ENCODE results near the gene STRA6.
"Not testable (repeated sequence)": the region's sequence is repeated elsewhere in the genome, so short reads cannot be mapped to it uniquely, and the experiment has no call there.

The STRA6 gene

DNA sequence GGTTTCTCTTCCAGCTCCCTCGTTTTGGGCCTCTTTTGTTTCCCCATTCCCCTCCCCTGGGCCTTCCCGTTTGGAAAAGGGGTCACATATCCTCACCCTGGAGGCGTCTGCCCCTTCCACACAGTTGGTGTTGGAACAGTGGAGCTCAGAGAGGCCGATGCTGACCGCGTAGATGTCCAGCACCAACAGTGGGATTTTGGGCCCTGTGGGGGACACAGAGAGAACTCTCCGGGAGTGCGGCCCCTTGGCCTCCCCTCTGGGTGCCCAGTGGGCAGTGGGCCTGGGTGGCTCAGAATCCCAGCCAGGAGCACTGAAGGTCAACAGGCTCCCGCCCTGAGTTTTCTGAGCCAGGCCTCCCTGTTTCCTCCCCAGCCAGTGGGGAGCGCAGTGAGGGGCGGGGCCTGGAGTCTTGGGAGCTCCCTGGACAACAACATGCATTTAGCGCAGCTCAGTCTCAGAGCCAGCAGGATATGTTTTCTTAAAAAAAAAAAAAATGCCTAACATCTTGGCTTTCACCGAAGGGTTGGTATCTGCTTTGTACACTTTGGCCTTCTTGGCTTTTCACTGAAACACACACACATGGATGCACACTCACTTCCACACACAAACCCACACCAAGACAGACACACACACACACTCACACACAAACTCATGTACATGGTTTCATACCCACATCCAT, 29.7 kb downstream of the STRA6 start:
- H3K27ac ChIP-seq (ENCODE audit: low read depth, low read length), result peak overlapping the region; percentile 77
- peak overlapping the region; percentile 47 for H3K4me3 ChIP-seq (ENCODE audit: low read length)
- peaks cover 30% of the 10 kb centered on the region for H3K4me1 ChIP-seq (ENCODE audit: control insufficient read depth, insufficient read depth, low read length)
- H3K36me3 ChIP-seq (ENCODE audit: control insufficient read depth, insufficient read depth, low read length), result no peaks in the 10 kb centered on the region
- H3K9ac ChIP-seq (ENCODE audit: low read length), result no peak overlapping the region
- no peaks in the 10 kb centered on the region for H3K27me3 ChIP-seq (ENCODE audit: control insufficient read depth, insufficient read depth, low read length)

DNA sequence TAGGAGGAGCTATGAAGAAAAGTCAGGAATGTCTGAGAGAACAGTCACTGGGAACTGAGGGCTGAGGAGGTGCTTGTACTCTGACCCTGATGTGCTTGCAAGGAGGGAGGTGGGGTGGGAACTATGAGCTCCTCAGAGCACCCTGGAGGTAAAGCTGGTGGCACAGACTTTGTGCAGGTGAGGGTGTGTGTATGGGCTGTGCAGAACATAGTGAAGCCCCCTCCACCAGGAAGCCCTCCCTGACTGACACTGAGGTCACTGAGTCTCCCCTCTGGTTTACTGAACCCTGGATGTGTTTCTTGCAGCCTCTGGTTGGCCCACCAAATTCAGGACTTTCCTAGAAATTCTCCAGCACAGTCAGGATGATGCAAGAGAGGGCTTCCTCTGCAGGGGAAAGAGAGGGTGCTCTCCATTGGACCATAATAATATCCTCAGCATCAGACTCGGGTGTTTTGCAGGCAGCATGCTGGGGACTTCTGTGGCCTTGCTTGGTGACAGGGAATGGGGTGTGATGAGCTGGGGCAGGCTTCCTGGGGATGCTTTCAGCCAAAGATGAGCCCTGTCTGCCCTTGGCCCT, 30.5 kb downstream of the STRA6 start:
- Histone ChIP-seq H3K4me1 (ENCODE audit: control insufficient read depth, insufficient read depth, low read length) (peaks cover 30% of the 10 kb centered on the region), H3K27me3 (ENCODE audit: control insufficient read depth, insufficient read depth, low read length) (no peaks in the 10 kb centered on the region), H3K4me3 (ENCODE audit: low read length) (no peak overlapping the region), H3K9ac (ENCODE audit: low read length) (no peak overlapping the region), H3K27ac (ENCODE audit: low read depth, low read length) (peak overlapping the region; percentile 40), H3K36me3 (ENCODE audit: control insufficient read depth, insufficient read depth, low read length) (no peaks in the 10 kb centered on the region)

DNA sequence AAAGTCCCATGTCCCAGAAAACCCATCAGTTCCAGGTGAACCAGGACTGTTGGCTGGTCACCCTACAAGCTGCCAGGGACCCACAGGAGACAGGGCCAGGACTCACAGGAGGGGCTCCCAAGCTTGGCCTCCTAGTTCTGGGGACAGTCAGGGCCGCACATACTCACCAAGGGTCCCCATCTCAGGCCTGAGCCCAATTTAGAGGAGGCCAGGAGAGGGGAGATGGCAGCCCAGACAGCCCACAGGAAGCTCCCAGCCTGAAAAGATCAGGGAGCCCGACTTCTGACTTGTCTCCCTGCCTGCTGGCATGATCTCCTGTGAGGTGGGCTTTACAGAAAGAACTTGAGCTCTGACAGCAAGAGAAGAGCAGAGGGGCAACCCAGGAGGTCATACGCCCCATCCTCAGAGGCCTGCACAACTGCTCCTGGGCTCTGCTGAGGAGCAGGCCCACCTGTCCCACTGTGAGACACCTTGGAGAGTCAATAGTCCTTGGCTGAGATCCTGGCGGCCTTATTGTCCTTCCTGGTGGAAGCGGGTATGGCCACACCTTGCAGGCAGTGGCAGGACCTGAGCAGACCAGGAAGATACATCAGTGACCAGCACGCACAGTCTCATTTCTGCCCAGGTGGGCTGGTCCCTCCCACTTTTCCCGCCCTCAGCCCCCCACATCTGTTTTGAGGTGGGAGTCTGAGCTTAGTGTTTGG, 31.6 kb downstream of the STRA6 start:
- Histone ChIP-seq H3K4me1 (ENCODE audit: control insufficient read depth, insufficient read depth, low read length) (peaks cover 24% of the 10 kb centered on the region), H3K27me3 (ENCODE audit: control insufficient read depth, insufficient read depth, low read length) (no peaks in the 10 kb centered on the region), H3K4me3 (ENCODE audit: low read length) (no peak overlapping the region), H3K36me3 (ENCODE audit: control insufficient read depth, insufficient read depth, low read length) (no peaks in the 10 kb centered on the region), H3K27ac (ENCODE audit: low read depth, low read length) (no peak overlapping the region), H3K9ac (ENCODE audit: low read length) (no peak overlapping the region)

DNA sequence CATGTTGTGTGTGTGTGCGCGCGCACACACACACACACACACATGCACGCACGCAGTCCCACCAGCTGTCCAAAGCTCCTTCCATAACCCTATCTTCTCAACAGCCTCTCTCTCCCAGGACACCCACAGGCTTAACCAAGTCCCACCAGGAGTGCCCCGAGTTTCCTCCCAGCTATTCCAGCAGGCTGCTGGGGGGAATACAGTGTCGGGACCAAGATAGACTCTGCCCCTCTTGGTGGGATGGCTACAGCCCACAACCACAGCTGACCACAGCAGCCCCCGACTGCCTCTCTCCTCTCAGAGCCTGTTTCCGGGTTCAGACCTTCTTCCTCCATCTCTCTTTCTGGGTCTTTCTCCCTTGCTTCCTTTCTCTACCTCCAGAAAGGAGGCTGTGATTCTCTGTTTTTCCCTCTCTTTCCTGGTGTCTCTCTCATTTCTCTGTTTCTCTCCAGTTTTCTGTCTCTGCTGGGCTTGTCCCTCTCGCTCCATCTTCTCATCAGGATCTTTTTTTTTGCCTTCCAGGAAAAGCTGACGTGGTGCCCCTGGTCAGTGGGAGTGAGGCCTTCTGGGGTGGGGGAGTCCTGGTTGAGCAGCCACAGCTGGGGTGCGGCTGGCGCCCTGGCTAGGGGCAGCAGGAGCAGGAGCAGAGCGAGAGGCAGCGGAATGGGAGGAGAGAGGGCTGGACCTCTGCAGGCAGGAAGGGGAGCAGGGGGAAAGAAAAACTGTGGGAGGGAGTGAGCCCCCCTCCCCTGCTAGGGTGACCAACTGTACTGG, 32.3 kb downstream of the STRA6 start:
- Histone ChIP-seq H3K27me3 (ENCODE audit: control insufficient read depth, insufficient read depth, low read length) (no peaks in the 10 kb centered on the region), H3K4me1 (ENCODE audit: control insufficient read depth, insufficient read depth, low read length) (peaks cover 23% of the 10 kb centered on the region), H3K36me3 (ENCODE audit: control insufficient read depth, insufficient read depth, low read length) (no peaks in the 10 kb centered on the region), H3K4me3 (ENCODE audit: low read length) (no peak overlapping the region), H3K27ac (ENCODE audit: low read depth, low read length) (no peak overlapping the region), H3K9ac (ENCODE audit: low read length) (no peak overlapping the region)

DNA sequence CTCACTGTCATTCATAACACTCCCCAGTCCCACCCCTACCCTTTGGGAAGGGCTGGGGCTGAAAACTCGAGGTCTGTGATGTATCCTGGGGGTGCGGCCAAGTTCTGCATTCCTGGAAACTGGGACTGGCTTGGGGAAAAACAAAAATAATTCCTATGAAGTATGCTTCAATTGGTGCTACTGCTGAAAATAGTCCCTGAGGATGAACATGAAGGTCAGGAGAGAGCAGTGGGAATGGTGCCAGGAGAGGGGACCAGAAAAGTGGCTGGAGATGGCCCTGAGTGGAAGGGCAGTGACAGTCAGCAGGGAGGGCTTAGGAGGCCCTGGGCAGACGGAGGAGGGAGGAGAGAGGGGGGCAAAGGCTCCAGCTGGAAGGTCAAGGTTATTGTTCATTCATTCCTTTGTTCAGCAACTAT, 33.9 kb downstream of the STRA6 start:
- Histone ChIP-seq H3K4me3 (ENCODE audit: low read length) (no peak overlapping the region), H3K9ac (ENCODE audit: low read length) (no peak overlapping the region), H3K36me3 (ENCODE audit: control insufficient read depth, insufficient read depth, low read length) (no peaks in the 10 kb centered on the region), H3K4me1 (ENCODE audit: control insufficient read depth, insufficient read depth, low read length) (peaks cover 18% of the 10 kb centered on the region), H3K27me3 (ENCODE audit: control insufficient read depth, insufficient read depth, low read length) (no peaks in the 10 kb centered on the region), H3K27ac (ENCODE audit: low read depth, low read length) (no peak overlapping the region)

DNA sequence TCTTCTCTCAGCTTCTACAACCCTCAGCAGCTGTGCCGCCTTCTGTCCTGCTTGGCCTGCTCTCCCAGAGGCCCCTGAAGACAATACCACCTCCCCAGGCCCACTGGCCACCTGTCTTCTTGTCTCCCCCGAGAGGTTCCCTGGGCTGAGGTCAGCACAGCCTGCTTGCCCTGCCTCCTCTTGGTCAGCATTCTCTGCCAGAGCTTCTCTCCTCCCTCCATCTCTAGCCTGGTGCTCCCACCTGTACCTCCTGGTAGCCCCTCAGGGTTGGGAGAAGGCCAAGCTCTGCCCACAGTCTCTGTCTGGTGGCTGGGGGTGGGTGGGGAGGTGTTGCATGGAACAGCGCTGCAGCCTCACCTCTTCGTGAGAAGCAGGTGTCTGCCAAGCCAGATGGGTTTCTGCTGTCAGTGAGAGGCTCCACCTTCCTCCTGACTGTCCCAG, 34.7 kb downstream of the STRA6 start:
- Histone ChIP-seq H3K36me3 (ENCODE audit: control insufficient read depth, insufficient read depth, low read length) (no peaks in the 10 kb centered on the region), H3K27me3 (ENCODE audit: control insufficient read depth, insufficient read depth, low read length) (no peaks in the 10 kb centered on the region), H3K27ac (ENCODE audit: low read depth, low read length) (no peak overlapping the region), H3K4me1 (ENCODE audit: control insufficient read depth, insufficient read depth, low read length) (peaks cover 12% of the 10 kb centered on the region), H3K4me3 (ENCODE audit: low read length) (no peak overlapping the region), H3K9ac (ENCODE audit: low read length) (no peak overlapping the region)

DNA sequence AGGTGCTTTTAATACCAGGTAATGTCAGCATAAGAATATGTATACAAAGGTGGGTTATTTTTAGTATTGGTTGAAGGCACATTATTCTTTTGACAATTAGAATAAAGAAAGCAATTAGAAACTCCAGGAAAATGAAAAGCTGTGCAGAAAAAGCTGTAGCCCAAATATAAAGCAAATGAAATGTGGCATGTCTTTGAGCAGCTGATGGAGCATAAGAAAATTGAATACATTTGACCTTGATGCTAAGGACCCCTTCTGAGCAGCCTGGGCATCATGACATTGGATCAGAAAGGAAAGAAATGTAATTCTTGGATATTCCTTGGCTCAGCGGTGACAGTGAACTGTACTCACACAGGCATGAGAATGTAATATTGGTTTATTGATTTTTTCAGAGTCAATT, 37.1 kb downstream of the STRA6 start:
- Histone ChIP-seq H3K4me1 (ENCODE audit: control insufficient read depth, insufficient read depth, low read length) (peaks cover 3% of the 10 kb centered on the region), H3K27ac (ENCODE audit: low read depth, low read length) (no peak overlapping the region), H3K36me3 (ENCODE audit: control insufficient read depth, insufficient read depth, low read length) (no peaks in the 10 kb centered on the region), H3K27me3 (ENCODE audit: control insufficient read depth, insufficient read depth, low read length) (no peaks in the 10 kb centered on the region), H3K4me3 (ENCODE audit: low read length) (no peak overlapping the region), H3K9ac (ENCODE audit: low read length) (no peak overlapping the region)

DNA sequence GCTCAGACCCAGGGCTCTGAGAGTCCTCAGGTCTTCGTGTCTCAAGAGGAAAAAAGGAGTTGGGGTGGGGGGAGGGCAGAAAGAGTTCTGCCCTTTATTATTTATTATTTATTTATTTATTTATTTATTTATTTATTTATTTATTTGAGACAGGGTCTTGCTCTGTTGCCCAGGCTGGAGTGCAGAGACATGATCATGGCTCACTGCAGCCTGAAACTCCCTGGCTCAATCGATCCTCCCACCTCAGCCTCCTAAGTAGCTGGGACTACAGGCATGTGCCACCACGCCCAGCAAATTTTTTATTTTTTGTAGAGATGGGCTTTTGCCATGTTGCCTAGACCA, 40.4 kb downstream of the STRA6 start:
- H3K27ac ChIP-seq (ENCODE audit: low read depth, low read length); H3K9ac ChIP-seq (ENCODE audit: low read length); H3K36me3 ChIP-seq (ENCODE audit: control insufficient read depth, insufficient read depth, low read length); H3K4me3 ChIP-seq (ENCODE audit: low read length); H3K27me3 ChIP-seq (ENCODE audit: control insufficient read depth, insufficient read depth, low read length): not testable (repeated sequence)
- peaks cover 10% of the 10 kb centered on the region for H3K4me1 ChIP-seq (ENCODE audit: control insufficient read depth, insufficient read depth, low read length)

DNA sequence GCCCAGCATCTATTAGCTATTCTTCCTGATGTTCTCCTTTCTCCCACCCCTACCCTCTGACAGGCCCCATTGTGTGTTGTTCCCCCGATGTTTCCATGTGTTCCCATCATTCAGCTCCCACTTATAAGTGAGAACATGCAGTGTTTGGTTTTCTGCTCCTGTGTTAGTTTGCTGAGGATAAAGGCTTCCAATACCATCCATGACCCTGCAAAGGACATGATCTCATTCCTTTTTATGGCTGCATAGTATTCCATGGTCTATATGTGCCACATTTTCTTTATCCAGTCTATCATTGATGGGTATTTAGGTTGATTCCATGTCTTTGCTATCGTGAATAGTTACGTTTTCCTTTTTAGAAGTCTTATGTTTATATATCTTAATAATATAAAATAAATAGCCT, 42.2 kb downstream of the STRA6 start:
- peaks cover 24% of the 10 kb centered on the region for H3K4me1 ChIP-seq (ENCODE audit: control insufficient read depth, insufficient read depth, low read length)
- H3K9ac ChIP-seq (ENCODE audit: low read length); H3K4me3 ChIP-seq (ENCODE audit: low read length); H3K27me3 ChIP-seq (ENCODE audit: control insufficient read depth, insufficient read depth, low read length); H3K36me3 ChIP-seq (ENCODE audit: control insufficient read depth, insufficient read depth, low read length); H3K27ac ChIP-seq (ENCODE audit: low read depth, low read length): not testable (repeated sequence)

DNA sequence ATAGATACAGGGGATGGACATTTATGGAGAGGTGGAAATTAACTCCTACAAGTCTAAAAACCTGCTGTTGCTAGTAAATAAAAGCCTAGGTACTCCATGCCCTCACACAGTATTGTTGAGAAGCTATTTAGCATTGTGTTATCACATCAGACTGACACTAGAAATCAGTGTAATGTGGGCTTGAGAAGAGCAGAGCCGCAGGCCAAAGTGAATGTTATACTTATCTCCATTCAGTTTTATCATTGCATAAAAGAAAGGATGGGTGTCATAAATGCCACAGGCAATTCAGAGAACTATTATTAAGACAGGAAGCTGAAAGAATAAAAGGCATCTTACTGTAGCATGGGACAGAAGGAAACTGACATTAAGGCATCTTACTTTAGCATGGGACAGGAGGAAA, 42.8 kb downstream of the STRA6 start:
- no peak overlapping the region for H3K4me3 ChIP-seq (ENCODE audit: low read length)
- no peak overlapping the region for H3K27ac ChIP-seq (ENCODE audit: low read depth, low read length)
- peaks cover 24% of the 10 kb centered on the region for H3K4me1 ChIP-seq (ENCODE audit: control insufficient read depth, insufficient read depth, low read length)
- H3K27me3 ChIP-seq (ENCODE audit: control insufficient read depth, insufficient read depth, low read length), result no peaks in the 10 kb centered on the region
- no peaks in the 10 kb centered on the region for H3K36me3 ChIP-seq (ENCODE audit: control insufficient read depth, insufficient read depth, low read length)
- no peak overlapping the region for H3K9ac ChIP-seq (ENCODE audit: low read length)

DNA sequence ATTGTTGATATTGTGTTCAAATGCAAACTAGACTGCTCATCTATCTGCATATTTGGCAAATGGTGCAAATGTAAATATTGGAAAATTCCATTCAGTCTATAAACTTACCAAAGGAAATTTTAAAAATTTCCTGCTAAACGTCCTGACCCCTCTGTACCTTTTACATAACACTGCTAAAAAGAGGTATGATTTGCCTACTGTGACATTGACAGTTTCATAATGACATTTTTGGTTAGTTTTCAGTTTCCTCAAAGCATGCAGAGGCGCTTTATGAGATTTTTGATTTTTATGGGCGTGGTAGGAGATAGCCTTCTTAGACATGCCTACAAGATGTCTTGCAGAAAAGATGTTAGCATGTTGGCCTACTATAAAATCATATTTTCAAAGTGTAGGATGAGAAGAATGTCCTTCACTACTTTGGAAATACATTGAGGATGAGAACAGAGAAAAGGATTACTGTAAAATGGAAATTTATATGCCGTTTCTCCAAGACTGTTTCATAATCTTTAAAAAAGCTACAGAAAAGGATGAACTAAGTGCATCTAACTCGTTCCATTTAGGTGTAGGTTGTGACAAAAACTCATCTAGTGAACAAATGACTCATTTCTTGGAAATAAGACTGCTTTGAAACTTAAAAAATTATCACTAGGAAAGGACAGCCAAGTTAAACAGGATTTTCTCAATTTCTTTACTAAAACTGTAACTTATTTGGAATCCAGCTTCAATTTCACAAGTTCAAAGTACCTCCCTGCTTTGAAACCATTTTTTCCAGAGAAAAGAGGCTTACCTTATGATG, 43.5 kb downstream of the STRA6 start:
- H3K9ac ChIP-seq (ENCODE audit: low read length), result no peak overlapping the region
- H3K4me1 ChIP-seq (ENCODE audit: control insufficient read depth, insufficient read depth, low read length), result peaks cover 24% of the 10 kb centered on the region
- H3K4me3 ChIP-seq (ENCODE audit: low read length), result no peak overlapping the region
- H3K27me3 ChIP-seq (ENCODE audit: control insufficient read depth, insufficient read depth, low read length), result no peaks in the 10 kb centered on the region
- H3K27ac ChIP-seq (ENCODE audit: low read depth, low read length), result no peak overlapping the region
- no peaks in the 10 kb centered on the region for H3K36me3 ChIP-seq (ENCODE audit: control insufficient read depth, insufficient read depth, low read length)
